CD4-positive, alpha-beta T cell treated with Interleukin-6 at 100 ng/mL for 8 hours (primary cell): ENCODE data around the gene SLC14A1.

Experiments
- DNase-seq: peaks from one replicate; pipeline ENCODE4 v3.0.0-alpha.2; 2020; ENCODE audit warnings: mixed read lengths, low spot score

Gene SLC14A1

DNA sequence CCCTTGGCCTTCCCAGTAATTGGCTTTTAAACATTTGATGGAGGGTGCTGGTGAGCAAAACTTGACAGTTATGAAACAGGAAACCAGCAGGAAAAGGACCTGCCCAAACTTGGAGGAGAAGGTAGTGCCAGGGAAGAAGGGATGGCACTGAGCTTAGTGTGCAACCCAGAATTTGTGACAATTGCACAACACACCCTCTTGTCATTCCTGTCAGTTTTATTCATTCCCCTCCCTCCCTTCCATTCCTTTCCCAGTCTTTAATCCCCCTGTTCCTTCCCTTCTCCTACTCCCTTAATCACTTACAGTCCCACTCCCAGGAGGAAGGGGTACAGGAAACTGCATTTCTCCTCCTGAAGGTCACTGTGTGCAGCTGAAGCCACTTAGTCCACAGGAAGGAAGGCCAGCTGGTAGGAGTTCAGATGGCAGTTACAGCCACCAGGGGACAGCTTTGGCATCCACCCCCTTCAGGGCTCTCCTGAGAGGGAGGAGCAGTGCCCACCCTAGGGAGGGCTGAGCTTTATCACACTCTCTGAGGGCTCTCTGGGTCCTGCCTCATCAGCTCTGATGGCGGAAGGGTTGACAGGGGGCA is 77.5 kb downstream of the SLC14A1 start:
- DNase-seq, result no peak
